DOHH2 (cell line): ENCODE results near the gene CDH1.

Experiments used
- H3F3A ChIP-seq: fragments of 200-600 bp; sonication (generic), shearing (Covaris generic); 2 replicates; pipeline ENCODE4 v1.6.0; 2016; ENCODE audit warnings: antibody characterized with exemption, mild to moderate bottlenecking; ENCODE audit not compliant: control insufficient read depth, insufficient read depth
- H3K27ac ChIP-seq: fragments of 200-600 bp; sonication (generic); 2 replicates; pipeline ENCODE4 v1.5.1; 2014; ENCODE audit warnings: low read depth, mild to moderate bottlenecking, low read length, moderate library complexity
- H3K27me3 ChIP-seq: fragments of 200-600 bp; sonication (generic); 2 replicates; pipeline ENCODE4 v1.6.1; 2014; ENCODE audit warnings: mild to moderate bottlenecking, low read length, mixed read lengths; ENCODE audit not compliant: control insufficient read depth
- H3K36me3 ChIP-seq: fragments of 200-600 bp; sonication (generic); 2 replicates; pipeline ENCODE4 v1.6.1; 2014; ENCODE audit warnings: mild to moderate bottlenecking, low read length, moderate library complexity, mixed read lengths; ENCODE audit not compliant: control insufficient read depth
- H3K4me1 ChIP-seq: fragments of 200-600 bp; sonication (generic); 2 replicates; pipeline ENCODE4 v1.6.1; 2014; ENCODE audit warnings: mild to moderate bottlenecking, low read length, mixed read lengths; ENCODE audit not compliant: control insufficient read depth
- H3K4me2 ChIP-seq: fragments of 200-600 bp; sonication (generic); 2 replicates; pipeline ENCODE4 v1.6.0; 2014; ENCODE audit warnings: mild to moderate bottlenecking, low read length, moderate library complexity
- H3K4me3 ChIP-seq: fragments of 200-600 bp; sonication (generic); 2 replicates; pipeline ENCODE4 v1.5.1; 2014; ENCODE audit warnings: mild to moderate bottlenecking, low read length, mixed read lengths
- H3K79me2 ChIP-seq: fragments of 200-600 bp; sonication (generic); 2 replicates; pipeline ENCODE4 v1.6.1; 2014; ENCODE audit warnings: mild to moderate bottlenecking, low read length, mixed read lengths; ENCODE audit not compliant: control insufficient read depth
- H3K9me2 ChIP-seq: fragments of 200-600 bp; sonication (generic); replicated peaks from 2 replicates; pipeline ENCODE4 v1.6.1; 2014; ENCODE audit warnings: mild to moderate bottlenecking, low read length, mixed read lengths; ENCODE audit not compliant: control insufficient read depth
- H3K9me3 ChIP-seq: fragments of 200-600 bp; sonication (generic); 2 replicates; pipeline ENCODE4 v1.6.1; 2014; ENCODE audit warnings: antibody characterized with exemption, low read length, mixed read lengths; ENCODE audit not compliant: control insufficient read depth, insufficient read depth
- H4K20me1 ChIP-seq: fragments of 200-600 bp; sonication (generic); 2 replicates; pipeline ENCODE4 v1.6.0; 2014; ENCODE audit warnings: low read depth, mild to moderate bottlenecking, antibody characterized with exemption, low read length, moderate library complexity; ENCODE audit not compliant: control insufficient read depth, insufficient read depth
- CTCF ChIP-seq: fragments of 200-600 bp; sonication (generic); IDR thresholded peaks from one replicate; pipeline ENCODE4 v1.5.1; 2014; ENCODE audit warnings: antibody characterized with exemption, mild to moderate bottlenecking, low read depth, low read length; ENCODE audit not compliant: poor library complexity, severe bottlenecking
- EZH2phosphoT487 ChIP-seq: fragments of 200-600 bp; sonication (generic); IDR thresholded peaks from 2 replicates; pipeline ENCODE4 v1.6.1; 2017; ENCODE audit warnings: borderline replicate concordance, mild to moderate bottlenecking, antibody characterized with exemption, low read length, moderate library complexity, mixed read lengths

The CDH1 gene

GRCh38 chr16:68869492-68870088, 132.5 kb downstream of the CDH1 start:
- Histone ChIP-seq H3K4me3 (no peak overlapping the region), H3K4me2 (no peak overlapping the region)
- TF ChIP-seq CTCF (no peak), EZH2phosphoT487 (no peak)

GRCh38 chr16:68873635-68874471, 136.8 kb downstream of the CDH1 start:
- H3K36me3 ChIP-seq = peaks cover 12% of the 10 kb centered on the region
- H3K27me3 ChIP-seq = no peaks in the 10 kb centered on the region
- no peak overlapping the region for H3K4me2 ChIP-seq
- H3K79me2 ChIP-seq = no peaks in the 10 kb centered on the region
- no peaks in the 10 kb centered on the region for H3K9me3 ChIP-seq
- no peaks in the 10 kb centered on the region for H3F3A ChIP-seq
- no peak overlapping the region for H3K4me3 ChIP-seq
- no peaks in the 10 kb centered on the region for H3K9me2 ChIP-seq
- no peak overlapping the region for H3K27ac ChIP-seq
- H4K20me1 ChIP-seq = no peaks in the 10 kb centered on the region
- no peak for TF ChIP-seq CTCF
- TF ChIP-seq EZH2phosphoT487 = no peak
- H3K4me1 ChIP-seq = no peaks in the 10 kb centered on the region

More at GRCh38 chr16:68869492-68870088, 132.5 kb downstream of the CDH1 start:
- no peaks in the 10 kb centered on the region for H3F3A ChIP-seq
- no peaks in the 10 kb centered on the region for H3K79me2 ChIP-seq
- H3K27me3 ChIP-seq = no peaks in the 10 kb centered on the region
- no peaks in the 10 kb centered on the region; the same call in 1 of the 2 replicates for H3K36me3 ChIP-seq
- H3K9me3 ChIP-seq = no peaks in the 10 kb centered on the region
- no peaks in the 10 kb centered on the region for H3K9me2 ChIP-seq
- no peaks in the 10 kb centered on the region for H3K4me1 ChIP-seq
- H4K20me1 ChIP-seq = no peaks in the 10 kb centered on the region
- H3K27ac ChIP-seq = no peak overlapping the region

GRCh38 chr16:68875871-68876270, 138.8 kb downstream of the CDH1 start:
- Histone ChIP-seq H3K4me2 (no peak overlapping the region), H3K4me3 (no peak overlapping the region), H3K9me2 (no peaks in the 10 kb centered on the region), H3K27ac (no peak overlapping the region), H4K20me1 (no peaks in the 10 kb centered on the region), H3K36me3 (peaks cover 16% of the 10 kb centered on the region), H3K27me3 (no peaks in the 10 kb centered on the region), H3K4me1 (no peaks in the 10 kb centered on the region), H3F3A (no peaks in the 10 kb centered on the region), H3K9me3 (no peaks in the 10 kb centered on the region), H3K79me2 (no peaks in the 10 kb centered on the region)
- TF ChIP-seq EZH2phosphoT487 (no peak), CTCF (no peak)
